Stimulated activated CD4-positive, alpha-beta T cell treated with anti-CD3 and anti-CD28 coated beads, Interleukin-12 subunit alpha, Interleukin-12 subunit beta, amount 100 ng/mL, for 24 hours (primary cell): ENCODE data around the gene LMF1.
"Not testable (repeated sequence)": the region's sequence is repeated elsewhere in the genome, so short reads cannot be mapped to it uniquely, and the experiment has no call there.

Experiments used
- DNase-seq, 2 experiments: peaks; one replicate each; pipeline ENCODE4 v3.0.0-alpha.2; 2020; ENCODE audit warnings: low read depth in 2 of 2

LMF1 gene

DNA sequence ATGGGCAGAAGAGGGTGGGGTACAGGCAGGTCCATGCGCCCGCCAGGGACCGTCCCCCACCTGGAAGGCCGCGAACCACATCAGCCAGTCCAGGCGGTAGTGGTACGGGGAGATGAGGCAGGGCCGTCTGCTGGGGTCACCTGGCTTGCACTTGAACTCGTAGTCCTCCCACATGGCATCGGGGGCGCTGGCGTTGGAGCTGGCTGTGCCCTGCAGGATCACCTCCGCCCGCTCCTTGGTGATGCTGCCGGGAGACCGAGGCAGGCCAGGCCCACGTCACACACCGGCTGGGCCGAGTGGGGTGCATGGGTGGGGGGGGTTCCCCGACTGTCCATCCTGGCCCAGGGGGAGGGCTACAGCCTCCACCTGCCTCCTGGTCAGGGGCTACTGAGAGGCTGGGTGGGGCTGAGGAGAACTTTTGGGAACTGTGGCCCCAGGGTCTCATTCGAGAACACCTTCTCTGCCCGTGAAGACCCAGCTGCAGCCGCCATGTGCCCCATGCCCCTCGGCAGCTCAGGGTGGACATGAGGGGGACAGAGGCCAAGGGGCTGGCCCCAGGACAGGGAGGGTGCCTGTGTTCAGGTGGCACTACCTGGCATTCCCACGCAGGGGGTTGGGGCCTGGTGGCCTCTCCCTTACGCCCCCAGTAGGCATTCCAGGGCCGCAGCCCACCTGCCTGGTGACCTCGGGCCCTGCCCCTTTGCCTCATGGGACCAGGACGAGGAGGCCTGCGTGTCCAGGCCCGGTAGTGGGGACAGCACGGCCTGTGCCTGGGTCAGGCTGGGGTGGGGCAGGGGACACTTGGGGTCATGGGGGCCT is 100.8 kb downstream of the LMF1 start:
- no peak for DNase-seq

DNA sequence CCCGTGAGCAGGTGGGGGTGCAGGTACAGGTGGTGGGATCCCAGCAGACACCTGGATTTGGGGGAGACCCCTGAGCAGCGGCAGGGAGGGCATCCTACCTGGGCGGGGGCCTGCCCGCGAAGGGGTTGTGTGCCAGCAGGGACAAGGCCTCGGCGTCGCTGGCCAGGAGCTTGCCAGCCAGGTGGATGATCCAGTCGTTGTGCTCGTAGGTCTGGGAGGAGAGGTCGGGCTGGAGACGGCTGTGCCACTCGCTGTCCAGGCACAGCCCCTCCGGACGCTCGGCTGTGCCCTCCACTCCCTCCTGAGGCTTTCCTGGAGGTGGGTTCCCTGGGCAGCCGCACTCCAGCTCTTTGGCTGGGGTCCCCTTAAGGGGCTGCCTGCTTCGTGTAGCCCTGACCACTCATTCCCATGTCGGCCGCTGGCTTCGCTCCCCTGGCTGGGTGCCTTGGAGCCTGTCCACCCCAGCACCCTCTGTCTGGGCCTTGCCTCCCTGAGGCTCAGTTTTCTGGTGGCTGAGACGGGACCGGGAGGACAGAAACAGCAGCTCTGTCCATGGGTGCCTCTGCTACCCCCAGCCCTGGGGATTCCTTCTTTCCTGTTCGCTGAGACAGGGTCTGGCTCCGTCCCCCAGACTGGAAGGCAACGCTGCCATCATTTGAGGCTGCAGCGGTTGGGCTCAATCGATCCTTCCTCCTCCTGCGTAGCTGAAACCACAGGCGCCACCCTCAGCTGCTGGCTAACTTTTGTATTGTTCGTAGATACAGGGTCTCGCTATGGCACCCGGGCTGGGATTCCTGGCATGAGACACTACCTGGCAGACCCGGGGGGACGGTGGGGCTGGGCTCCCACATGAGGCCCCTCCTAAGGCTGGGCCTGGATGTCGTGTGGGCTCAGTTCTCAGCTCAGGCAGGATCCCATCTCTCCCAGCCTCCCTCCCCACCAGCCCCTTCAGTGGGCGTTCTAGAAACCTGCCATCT is 101.7 kb downstream of the LMF1 start:
- no peak for DNase-seq

DNA sequence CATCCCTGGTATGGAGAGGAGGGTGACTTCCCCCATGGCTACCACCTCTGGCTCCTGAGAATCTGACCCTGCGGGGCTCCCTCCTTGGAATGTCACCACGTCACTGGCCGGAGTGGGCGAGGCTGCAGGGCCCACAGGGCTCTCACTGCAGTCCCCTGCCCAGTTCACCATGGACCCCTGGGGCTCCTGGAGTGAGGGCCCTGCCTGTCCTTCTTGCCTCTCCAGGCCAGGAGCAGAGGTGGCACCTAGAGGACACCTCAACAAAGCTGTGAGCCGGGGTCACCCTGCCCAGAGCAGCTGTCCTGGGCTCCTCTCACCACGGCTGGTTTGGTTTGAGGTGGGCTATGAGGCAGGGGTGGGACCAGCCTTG is 102.4 kb downstream of the LMF1 start:
- no peak for DNase-seq

DNA sequence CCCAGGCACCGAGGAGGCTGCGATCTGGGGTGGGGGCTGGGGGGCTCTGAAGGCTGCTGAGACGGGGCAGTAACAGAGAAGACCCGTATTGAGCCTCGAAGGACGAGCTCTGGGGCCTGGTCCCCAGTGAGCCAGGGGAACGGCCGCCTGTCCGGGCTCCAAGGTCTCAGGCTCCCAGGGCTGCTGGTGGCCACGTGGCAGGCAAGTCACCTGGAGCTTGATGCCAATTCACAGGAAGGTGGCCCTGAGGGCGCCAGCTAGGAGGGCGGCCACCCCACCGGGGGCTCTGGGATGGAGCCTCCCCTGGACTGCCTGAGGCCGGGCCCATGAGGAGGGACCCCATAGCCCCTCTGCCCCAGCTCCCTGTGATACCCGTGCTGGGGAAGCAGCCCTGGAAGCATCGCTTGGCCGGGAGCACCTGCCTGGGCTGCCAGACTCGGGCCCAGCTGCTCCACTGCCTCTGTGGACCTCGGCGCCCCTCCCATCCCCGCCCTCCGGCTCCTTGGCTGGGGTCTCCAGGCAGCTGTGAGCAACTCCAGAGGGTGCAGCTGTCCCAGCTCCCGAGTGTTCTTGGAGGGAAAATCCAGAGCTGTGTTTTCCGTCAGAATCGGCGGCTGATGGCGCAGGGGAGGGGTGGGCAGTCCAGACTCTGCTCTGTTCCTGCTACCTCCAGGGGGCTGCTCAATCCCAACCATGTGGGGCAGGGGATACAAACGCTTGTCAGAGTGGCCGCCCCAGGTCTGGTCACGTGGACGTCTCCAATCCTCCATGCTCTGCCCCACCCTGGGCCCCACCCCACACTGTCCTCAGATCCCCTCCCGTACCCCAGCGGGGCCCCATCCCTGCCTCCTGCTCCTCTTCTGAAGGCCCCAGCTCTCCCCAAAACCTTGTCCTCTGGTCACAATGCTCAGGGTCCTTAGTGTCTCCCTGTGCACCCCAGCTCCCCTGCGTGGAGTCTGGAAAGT is 103.1 kb downstream of the LMF1 start:
- no peak for DNase-seq

DNA sequence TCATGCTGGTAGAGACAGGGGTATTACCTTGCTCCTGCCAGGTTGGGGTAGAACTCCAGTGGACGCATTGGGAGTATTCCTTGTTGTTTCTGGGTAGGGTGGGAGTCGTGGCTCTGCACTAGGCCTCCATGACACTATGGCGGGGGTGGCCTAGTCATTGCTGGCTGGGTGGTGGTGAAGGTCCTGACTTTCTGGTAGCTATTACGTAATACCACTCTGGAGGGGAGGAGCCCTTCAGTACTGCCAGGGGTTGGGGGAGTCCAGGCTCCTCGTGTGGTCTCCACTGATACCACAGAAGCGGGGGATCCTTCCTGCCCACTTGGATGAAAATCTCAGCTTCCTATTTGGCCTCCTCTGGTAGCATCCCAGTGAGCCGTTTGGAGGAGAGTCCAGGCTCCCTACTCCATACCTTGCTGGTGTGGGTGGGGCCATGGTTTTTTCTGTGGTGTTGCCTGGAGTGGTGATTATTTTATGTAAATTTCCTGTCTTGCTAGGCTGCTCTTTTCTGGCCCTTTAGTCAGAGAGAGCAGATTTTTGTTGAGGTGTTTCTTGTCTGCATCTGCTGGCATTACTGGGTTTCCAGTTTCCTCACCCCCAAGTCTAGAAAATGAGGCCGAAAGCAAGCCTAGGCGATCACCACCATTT is 104.4 kb downstream of the LMF1 start:
- DNase-seq: no peak

DNA sequence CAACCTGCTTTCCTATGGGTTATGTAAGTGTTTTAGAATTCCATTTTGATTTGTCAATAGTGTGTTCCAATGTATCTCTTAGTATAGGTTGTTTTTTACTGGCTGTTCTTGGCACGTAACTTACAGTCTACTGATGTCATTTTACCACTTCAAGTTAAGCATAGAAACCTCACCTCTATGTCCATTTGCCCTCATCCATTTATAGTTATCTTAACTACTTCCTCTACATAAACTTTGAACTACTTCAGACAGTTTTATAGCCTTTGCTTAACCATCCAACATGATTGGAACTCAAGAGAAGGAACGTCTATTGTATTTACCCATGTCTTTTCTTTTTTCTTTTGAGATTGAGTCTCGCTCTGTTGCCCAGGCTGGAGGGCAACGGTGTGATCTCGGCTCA is 105.8 kb downstream of the LMF1 start:
- DNase-seq: no peak

DNA sequence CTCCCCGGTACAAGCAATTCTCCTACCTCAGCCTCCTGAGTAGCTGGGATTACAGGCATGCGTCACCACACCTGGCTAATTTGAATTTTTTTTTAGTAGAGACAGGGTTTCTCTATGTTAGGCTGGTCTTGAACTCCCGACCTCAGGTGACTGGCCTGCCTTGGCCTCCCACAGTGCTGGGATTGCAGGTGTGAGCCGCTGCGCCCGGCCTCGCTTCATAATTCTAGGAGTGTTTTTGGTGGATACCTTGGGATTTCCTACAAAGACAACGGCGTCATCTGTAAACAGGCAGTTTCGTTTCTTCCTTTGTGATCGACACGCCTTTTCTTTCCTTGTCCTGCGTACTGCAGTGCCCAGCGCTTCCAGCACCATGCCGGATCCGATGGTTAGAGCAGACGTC is 109.3 kb downstream of the LMF1 start:
- no peak for DNase-seq

DNA sequence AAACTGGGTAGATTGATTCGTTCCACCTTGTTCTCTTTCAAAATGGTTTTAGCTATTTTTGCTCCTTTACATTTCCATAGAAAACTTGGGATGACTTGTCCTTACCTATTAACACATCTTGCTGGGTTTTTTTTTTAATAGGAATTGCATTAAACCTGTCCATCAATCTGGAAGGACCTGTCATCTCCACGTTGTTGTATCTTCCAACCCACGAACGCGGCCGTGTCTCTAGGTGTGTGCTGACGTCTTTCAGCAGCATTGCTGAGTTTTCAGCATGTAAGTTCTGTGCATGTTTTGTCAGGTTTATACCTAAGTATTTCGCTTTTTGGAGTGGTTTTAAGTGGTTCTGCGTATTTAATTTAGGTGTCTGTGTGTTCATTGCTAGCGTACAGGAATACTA is 109.9 kb downstream of the LMF1 start:
- no peak for DNase-seq

DNA sequence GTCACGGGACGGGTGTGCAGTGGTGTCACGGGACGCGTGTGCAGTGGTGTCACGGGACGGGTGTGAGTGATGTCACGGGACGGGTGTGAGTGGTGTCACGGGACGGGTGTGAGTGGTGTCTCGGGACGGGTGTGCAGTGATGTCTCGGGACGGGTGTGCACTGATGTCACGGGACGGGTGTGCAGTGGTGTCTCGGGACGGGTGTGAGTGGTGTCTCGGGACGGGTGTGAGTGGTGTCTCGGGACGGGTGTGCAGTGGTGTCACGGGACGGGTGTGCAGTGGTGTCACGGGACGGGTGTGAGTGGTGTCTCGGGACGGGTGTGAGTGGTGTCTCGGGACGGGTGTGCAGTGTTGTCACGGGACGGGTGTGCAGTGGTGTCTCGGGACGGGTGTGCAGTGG is 111.8 kb downstream of the LMF1 start:
- DNase-seq: not testable (repeated sequence)

DNA sequence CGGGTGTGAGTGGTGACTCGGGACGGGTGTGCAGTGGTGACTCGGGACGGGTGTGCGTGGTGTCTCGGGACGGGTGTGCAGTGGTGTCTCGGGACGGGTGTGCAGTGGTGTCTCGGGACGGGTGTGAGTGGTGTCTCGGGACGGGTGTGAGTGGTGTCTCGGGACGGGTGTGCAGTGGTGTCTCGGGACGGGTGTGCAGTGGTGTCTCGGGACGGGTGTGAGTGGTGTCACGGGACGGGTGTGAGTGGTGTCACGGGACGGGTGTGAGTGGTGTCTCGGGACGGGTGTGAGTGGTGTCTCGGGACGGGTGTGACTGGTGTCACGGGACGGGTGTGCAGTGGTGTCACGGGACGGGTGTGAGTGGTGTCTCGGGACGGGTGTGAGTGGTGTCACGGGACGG is 112.3 kb downstream of the LMF1 start:
- not testable (repeated sequence) for DNase-seq

DNA sequence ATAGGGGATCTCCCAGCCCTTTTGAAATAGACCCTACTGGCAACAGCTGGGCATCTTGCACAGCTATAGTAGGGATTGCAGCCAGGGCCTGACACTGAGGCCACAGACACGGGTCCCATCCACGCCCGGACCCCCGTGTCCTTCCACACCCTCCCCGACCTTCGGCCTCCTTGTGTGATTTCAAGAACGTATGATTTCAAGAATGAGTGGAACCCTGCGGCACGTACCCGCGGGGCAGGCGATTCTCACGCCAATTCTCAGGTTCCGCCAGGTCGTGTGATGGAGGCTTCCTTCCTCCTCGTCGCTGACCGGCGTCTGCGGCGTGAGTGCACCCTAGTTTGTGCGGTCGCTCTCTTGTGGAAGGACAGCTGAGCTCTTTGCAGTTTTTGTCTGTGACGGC is 114.0 kb downstream of the LMF1 start:
- DNase-seq: no peak

DNA sequence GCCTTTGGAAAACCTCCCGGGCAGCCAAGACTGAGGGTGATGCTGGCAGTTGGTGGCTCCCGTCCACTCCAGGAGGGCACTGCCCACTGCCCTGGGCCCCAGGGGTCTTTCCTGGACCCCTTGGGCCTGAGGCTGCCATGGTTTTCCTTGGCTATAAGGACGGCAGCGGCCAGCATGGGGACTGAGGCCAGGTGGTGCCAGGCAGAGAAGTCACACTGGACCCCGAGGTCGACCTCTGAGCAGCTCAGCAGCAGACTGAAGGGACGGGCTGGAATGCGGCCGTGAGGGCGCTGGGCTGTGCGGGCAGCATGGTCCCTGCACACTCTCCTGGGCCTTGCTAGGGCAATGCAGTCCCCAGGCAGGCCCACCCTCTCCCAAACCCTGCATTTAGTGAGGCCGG is 114.7 kb downstream of the LMF1 start:
- no peak for DNase-seq

DNA sequence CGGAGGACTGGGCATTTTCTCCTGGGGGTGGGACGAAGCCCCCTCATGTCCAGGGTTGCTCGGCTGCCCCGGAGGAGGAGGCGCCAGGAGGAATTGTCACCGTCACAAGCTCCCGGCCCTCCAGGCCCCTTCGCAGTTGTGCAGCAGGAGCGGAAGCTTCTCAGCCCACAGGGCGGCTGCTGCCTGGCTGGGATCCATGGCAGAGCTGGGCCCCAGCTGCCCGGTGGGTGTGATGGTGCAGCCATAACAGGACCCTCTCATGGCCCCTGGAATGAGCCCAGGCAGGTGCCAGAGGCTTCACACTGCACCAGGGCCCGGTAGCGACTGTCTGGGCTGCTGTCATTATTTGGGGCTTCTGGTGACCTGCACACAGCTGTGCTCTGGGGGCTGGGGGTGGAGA is 115.3 kb downstream of the LMF1 start:
- DNase-seq: no peak

DNA sequence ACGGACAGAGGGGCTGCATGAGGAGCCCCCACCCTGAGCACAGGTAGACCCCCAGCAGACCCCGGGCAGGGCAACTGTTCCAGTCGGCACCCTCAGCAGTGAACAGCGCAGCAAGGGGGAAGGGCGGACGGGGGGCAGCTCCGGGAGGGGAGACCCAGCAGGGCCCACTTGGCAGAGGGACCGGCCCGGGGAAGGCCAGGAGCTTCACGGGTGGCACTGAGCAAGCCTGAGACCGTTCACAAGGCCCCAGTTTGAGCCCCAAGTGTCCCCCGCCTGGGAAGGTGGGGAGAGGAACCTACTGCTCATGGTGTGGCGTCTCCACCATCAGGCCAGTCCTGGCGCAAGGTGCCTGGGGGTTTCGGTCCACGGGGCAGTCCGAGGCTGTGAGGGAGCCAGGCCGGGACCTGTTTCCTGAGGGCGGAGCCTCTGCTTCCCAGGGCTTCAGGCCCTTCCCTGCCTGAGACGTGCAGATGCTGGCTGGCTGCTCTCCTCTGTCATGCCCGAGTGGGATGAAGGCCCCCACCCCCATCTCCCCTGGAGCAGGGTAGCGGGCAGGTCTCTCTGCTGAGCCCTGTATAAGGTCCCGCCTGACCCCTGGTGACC is 115.9 kb downstream of the LMF1 start:
- no peak for DNase-seq

DNA sequence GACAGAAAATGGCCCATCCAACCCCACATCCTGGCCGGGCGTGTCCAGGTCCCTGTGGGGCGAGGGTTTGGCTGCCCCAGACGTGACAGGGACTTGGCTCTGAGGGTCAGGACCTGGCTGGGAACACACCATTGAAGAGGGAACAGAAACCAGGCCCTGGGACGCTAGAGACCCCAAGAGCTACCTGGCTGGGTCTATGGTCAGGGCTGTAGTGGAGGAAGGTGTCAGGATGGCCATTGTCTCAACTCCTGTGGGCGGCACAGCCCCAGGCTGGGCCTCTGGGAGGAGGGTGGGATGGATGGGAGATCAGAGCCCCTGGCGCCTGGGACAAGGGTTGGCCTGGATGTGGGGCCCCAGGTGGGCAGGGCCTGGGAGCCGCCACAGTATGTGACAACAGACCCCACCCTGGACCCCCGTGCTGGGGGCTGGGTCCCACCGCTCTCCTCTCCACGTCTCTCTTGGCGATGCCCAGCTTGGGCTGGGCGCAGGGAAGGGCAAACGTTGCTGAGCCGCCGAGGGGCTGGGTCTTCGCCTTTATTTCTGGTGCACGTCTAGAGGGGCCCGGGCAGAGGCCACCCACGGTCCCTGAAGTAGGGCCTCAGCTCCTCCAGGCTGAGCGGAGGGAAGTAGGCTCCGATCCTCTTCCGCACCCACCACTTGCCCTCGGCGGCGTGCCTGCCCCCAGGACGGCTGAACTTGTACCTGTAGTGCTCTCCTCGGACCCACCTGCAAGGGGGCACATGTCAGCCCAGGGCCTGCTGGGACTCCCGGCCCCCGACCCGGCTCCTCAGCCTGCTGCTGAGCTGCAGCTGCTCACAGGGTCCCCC is 116.6 kb downstream of the LMF1 start:
- no peak for DNase-seq

DNA sequence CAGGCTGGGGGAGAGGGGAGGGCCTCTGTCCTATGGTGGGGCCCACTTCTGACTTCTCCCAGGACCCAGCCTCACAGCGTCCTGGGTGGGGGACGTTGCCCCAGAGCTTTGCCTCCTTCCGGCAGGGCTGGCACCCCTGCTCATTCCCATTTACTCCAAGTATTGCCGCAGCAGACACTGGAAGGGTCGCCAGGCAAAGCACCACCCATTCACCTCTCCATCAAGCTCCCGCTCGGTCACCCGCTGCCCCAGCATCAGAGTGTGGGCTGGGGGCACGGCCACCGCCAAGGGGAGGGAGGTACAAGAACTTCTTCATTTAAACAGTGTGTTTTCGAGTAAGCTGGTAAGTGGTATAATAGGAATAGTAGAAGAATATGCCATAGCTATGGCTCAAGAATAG is 117.5 kb downstream of the LMF1 start:
- no peak for DNase-seq

DNA sequence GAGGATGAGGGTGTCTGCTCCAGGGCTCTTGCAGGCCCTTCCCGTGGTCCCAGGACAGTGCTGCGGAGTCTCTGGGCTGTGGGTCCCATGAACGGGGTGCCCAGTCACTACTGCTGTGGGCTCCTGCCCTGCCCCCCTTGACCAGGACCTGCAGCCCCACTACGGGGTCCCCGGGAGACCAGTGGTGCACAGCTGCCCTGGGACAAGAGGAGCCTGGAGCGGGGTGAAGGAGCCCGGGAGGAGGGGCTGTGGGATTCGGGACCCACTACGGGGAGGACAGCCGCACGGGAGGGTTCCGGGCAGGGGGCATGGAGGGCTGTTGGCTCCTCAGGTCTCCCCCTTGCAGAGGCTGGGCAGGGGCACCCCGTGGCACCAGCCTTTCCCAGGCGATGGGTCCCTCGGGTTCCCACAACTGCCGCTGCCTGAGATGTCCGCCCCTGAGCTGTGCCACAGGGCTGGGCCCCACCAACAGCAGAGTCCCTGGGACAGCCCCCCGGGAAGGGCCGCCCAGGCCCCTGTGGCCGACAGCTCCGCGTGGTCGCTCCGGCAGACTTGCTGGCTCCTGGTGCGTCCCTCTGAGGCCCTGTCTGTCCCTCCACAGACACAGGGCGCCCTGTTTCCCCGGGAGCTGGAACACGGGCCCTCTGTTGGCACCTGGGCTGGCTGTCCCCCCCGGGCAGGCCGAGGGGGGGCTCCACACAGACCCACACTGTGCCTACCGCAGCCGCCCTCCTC is 118.2 kb downstream of the LMF1 start:
- DNase-seq: no peak

DNA sequence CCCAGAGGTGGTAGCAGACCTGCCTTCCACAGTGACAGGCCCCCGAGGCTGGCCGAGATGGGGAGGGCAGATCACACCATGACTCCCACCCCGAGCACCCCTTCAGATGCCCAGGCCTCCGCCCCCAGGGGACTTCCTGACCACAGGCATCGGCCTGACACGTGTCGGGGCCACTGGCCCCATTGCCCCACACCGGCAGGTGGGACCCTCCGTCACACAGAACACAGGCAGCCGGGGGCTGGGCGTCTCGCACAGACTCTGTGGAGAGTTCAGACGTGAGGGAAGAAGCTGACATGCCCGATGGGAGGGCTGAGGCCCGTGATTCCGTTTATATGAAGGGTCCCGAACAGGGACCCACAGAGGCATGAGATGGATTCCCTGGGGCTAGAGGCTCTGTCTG is 118.9 kb downstream of the LMF1 start:
- DNase-seq: no peak

DNA sequence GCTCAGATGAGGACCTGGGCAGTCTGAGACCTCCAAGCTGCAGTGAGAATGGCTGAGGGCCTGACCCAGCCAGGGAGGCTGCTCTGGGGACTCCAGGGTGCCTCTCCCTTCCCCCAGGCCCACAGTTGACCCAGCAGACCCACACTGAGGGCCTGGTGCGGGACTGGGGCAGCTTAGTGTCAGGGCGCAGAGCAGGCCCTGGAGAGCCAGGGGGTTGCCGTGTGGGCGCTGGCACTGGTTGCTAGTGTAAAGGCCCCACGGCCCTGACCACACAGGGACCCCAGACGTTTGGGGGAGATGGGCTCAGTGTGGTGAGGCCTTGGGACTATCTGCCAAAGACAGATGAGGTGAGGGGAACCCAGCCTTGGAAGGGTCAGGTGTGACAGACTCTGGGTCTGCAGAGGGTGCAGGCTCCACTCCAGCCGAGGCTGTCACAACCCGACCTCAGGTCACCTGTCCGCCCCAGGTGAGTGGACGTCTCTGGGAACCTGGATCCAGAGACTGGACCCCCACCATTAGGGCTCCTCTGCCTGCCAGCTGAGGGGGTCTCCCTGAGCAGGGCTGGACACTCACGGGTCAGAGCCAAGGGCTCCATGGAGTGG is 119.5 kb downstream of the LMF1 start:
- DNase-seq: no peak
